GM23338 (cell line): ENCODE results near the gene AGAP1. TPM values are rescaled to one million over a fixed set of nuclear protein-coding genes. Genes with fewer than 3 reads are reported as not detected.

Source experiments
- ATAC-seq: fragments of 200-7000 bp; cut with Tn5 transposase; 3 replicates; pipeline ENCODE4 v1.9.1; 2020
- DNase-seq: peaks from one replicate; pipeline ENCODE4 v3.0.0-alpha.2; 2015; ENCODE audit warnings: low spot score
- H2AFZ ChIP-seq: fragments of 200-600 bp; sonication (generic); 2 replicates; pipeline ENCODE4 v1.8.0; 2016; ENCODE audit warnings: antibody characterized with exemption, mild to moderate bottlenecking, moderate library complexity
- H3F3A ChIP-seq: fragments of 200-600 bp; sonication (generic); replicated peaks from 2 replicates; pipeline ENCODE4 v1.8.0; 2017; ENCODE audit warnings: antibody characterized with exemption, mixed run types, low read depth
- H3K27ac ChIP-seq: fragments of 200-600 bp; sonication (generic); 2 replicates; pipeline ENCODE4 v1.6.1; 2016; ENCODE audit warnings: low read depth
- H3K27me3 ChIP-seq: fragments of 200-600 bp; sonication (generic); 2 replicates; pipeline ENCODE4 v1.8.0; 2016; ENCODE audit warnings: mild to moderate bottlenecking, mixed run types, moderate library complexity; ENCODE audit not compliant: insufficient read depth
- H3K36me3 ChIP-seq: fragments of 200-600 bp; sonication (generic); 2 replicates; pipeline ENCODE4 v1.8.0; 2016; ENCODE audit warnings: mild to moderate bottlenecking; ENCODE audit not compliant: insufficient read depth
- H3K4me1 ChIP-seq: fragments of 200-600 bp; sonication (generic); 2 replicates; pipeline ENCODE4 v1.8.0; 2016; ENCODE audit warnings: mild to moderate bottlenecking, moderate library complexity; ENCODE audit not compliant: insufficient read depth
- H3K4me2 ChIP-seq: fragments of 200-600 bp; sonication (generic); 2 replicates; pipeline ENCODE4 v1.7.1; 2017; ENCODE audit warnings: mixed run types
- H3K4me3 ChIP-seq: fragments of 200-600 bp; sonication (generic); 2 replicates; pipeline ENCODE4 v1.6.1; 2016; ENCODE audit warnings: mixed run types
- H3K79me2 ChIP-seq: fragments of 200-600 bp; sonication (generic); replicated peaks from 2 replicates; pipeline ENCODE4 v1.8.0; 2017; ENCODE audit warnings: mild to moderate bottlenecking; ENCODE audit not compliant: insufficient read depth
- H3K9me2 ChIP-seq: fragments of 200-600 bp; sonication (generic); 2 replicates; pipeline ENCODE4 v1.8.0; 2017; ENCODE audit not compliant: insufficient read depth
- H4K20me1 ChIP-seq: fragments of 200-600 bp; sonication (generic); replicated peaks from 2 replicates; pipeline ENCODE4 v1.8.0; 2017; ENCODE audit warnings: mild to moderate bottlenecking; ENCODE audit not compliant: insufficient read depth
- H3K27ac Mint-ChIP-seq: 2 replicates; pipeline ENCODE4 v1.8.0; 2020; ENCODE audit warnings: inconsistent platforms, mild to moderate bottlenecking, moderate library complexity, mixed read lengths
- H3K27me3 Mint-ChIP-seq: 3 replicates; pipeline ENCODE4 v1.8.0; 2022; ENCODE audit warnings: low read depth, mild to moderate bottlenecking, moderate library complexity, mixed read lengths, inconsistent platforms; ENCODE audit not compliant: insufficient read depth, poor library complexity
- H3K36me3 Mint-ChIP-seq: 3 replicates; pipeline ENCODE4 v1.8.0; 2021; ENCODE audit warnings: low read depth, mild to moderate bottlenecking, inconsistent platforms, moderate library complexity, mixed read lengths
- H3K4me1 Mint-ChIP-seq: 3 replicates; pipeline ENCODE4 v1.8.0; 2020; ENCODE audit warnings: mild to moderate bottlenecking, inconsistent platforms, mixed read lengths
- H3K4me3 Mint-ChIP-seq: 3 replicates; pipeline ENCODE4 v1.8.0; 2021; ENCODE audit warnings: moderate library complexity, mild to moderate bottlenecking, inconsistent platforms, mixed read lengths
- H3K9me3 Mint-ChIP-seq: 3 replicates; pipeline ENCODE4 v1.8.0; 2020; ENCODE audit warnings: moderate library complexity, mild to moderate bottlenecking, inconsistent platforms, mixed read lengths
- CREB1 ChIP-seq: fragments of 250-450 bp; sonication (Bioruptor Pico); IDR thresholded peaks from 2 replicates; pipeline ENCODE4 v1.5.0; 2020; ENCODE audit warnings: low read depth, mild to moderate bottlenecking, moderate library complexity
- CTCF ChIP-seq, 2 experiments: fragments of 200-600 bp in 1 of 2; sonication (generic) in 1 of 2; conservative IDR thresholded peaks; 2 replicates each; pipeline versions ENCODE4 v1.5.1 to v1.6.1; 2016 to 2017; ENCODE audit warnings: antibody characterized with exemption in 2 of 2, low read depth in 2 of 2, mild to moderate bottlenecking in 2 of 2, moderate library complexity in 1 of 2
- ETS1 ChIP-seq: IDR thresholded peaks from 2 replicates; pipeline ENCODE4 v1.6.1; 2016; ENCODE audit warnings: antibody characterized with exemption
- EZH2phosphoT487 ChIP-seq: fragments of 200-600 bp; sonication (generic); IDR thresholded peaks from one replicate; pipeline ENCODE4 v1.8.1; 2018; ENCODE audit warnings: antibody characterized with exemption; ENCODE audit not compliant: unreplicated experiment
- NANOG ChIP-seq: IDR thresholded peaks from 2 replicates; pipeline ENCODE4 v1.6.1; 2016; ENCODE audit warnings: antibody characterized with exemption, borderline replicate concordance
- STAT1 ChIP-seq: IDR thresholded peaks from one replicate; pipeline ENCODE4 v1.6.1; 2016; ENCODE audit warnings: antibody characterized with exemption; ENCODE audit not compliant: unreplicated experiment
- ZNF114 ChIP-seq: fragments of 250-450 bp; sonication (Bioruptor Pico); IDR thresholded peaks from 2 replicates; pipeline ENCODE4 v1.5.0; 2020; ENCODE audit warnings: mild to moderate bottlenecking, moderate library complexity
- ZNF331 ChIP-seq: fragments of 250-450 bp; sonication (Bioruptor Pico); IDR thresholded peaks from 2 replicates; pipeline ENCODE4 v1.5.0; 2020; ENCODE audit warnings: low read depth, mild to moderate bottlenecking, moderate library complexity
- polyA plus RNA-seq: library from polyadenylated mRNA; unstranded; fragments of >200 nt; fragmentation: Nextera tagmentation; extraction: Ambion mirVana; gene quantifications from 2 replicates; pipeline ENCODE4 v1.2.1, GENCODE V29; 2016
- total RNA-seq: library from RNA; depleted of rRNA; stranded (reverse); fragments of >200 nt; shearing (Covaris generic); gene quantifications from 2 replicates; pipeline ENCODE4 v1.2.3, GENCODE V29; 2014

Gene AGAP1
- total and polyA plus RNA-seq, 2 experiments from 2014 or later, result 13.3 to 27.9 TPM

GRCh38 chr2:235669983-235670962 is 176.4 kb downstream of the AGAP1 start:
- Mint-ChIP-seq H3K4me3 (peak overlapping the region; percentile 25; the same call in 1 of the 3 replicates), H3K4me1 (peaks cover 35% of the 10 kb centered on the region), H3K27ac (no peak overlapping the region), H3K9me3 (no peaks in the 10 kb centered on the region), H3K36me3 (no peaks in the 10 kb centered on the region; the same call in 2 of the 3 replicates), H3K27me3 (peaks cover 5% of the 10 kb centered on the region)
- Histone ChIP-seq H3K4me1 (peaks cover 46% of the 10 kb centered on the region), H2AFZ (no peak overlapping the region), H4K20me1 (peaks cover 29% of the 10 kb centered on the region), H3K27ac (no peak overlapping the region), H3K27me3 (peaks cover 27% of the 10 kb centered on the region), H3K4me3 (peak overlapping the region; percentile 66), H3K36me3 (no peaks in the 10 kb centered on the region), H3F3A (no peaks in the 10 kb centered on the region), H3K9me2 (no peaks in the 10 kb centered on the region), H3K4me2 (peak overlapping the region; percentile 84), H3K79me2 (peaks cover 57% of the 10 kb centered on the region)
- TF ChIP-seq NANOG, result no peak
- peak in 1 of 2 experiments; percentile 63; a peak in 2 of 4 replicates for TF ChIP-seq CTCF (conservative IDR thresholded peaks at IDR 0.05; ENCODE audit: low read depth in 2 of 2)
- peak; percentile 47 for ATAC-seq
- peak; percentile 83 for DNase-seq

GRCh38 chr2:235670974-235671787 is 177.3 kb downstream of the AGAP1 start:
- H3K4me2 ChIP-seq, result peak overlapping the region; percentile 84
- no peak overlapping the region for H2AFZ ChIP-seq
- Mint-ChIP-seq H3K36me3 (no peaks in the 10 kb centered on the region; the same call in 2 of the 3 replicates), H3K4me1 (peaks cover 34% of the 10 kb centered on the region), H3K9me3 (no peaks in the 10 kb centered on the region), H3K27me3 (peaks cover 5% of the 10 kb centered on the region), H3K4me3 (peak overlapping the region; percentile 73), H3K27ac (no peak overlapping the region)
- peaks cover 27% of the 10 kb centered on the region for H3K27me3 ChIP-seq
- DNase-seq, result peak; percentile 50
- H3K4me3 ChIP-seq, result peak overlapping the region; percentile 66
- H3F3A ChIP-seq, result no peaks in the 10 kb centered on the region
- ATAC-seq, result peak; percentile 6
- H3K79me2 ChIP-seq, result peaks cover 58% of the 10 kb centered on the region
- H3K27ac ChIP-seq, result no peak overlapping the region
- no peaks in the 10 kb centered on the region for H3K9me2 ChIP-seq
- H3K4me1 ChIP-seq, result peaks cover 37% of the 10 kb centered on the region
- peaks cover 36% of the 10 kb centered on the region for H4K20me1 ChIP-seq
- H3K36me3 ChIP-seq, result no peaks in the 10 kb centered on the region
- TF ChIP-seq CTCF (conservative IDR thresholded peaks at IDR 0.05; ENCODE audit: low read depth in 2 of 2) (no peak), ETS1 (no peak), CREB1 (CRISPR knock-in tag) (no peak), STAT1 (no peak), NANOG (no peak), EZH2phosphoT487 (no peak), ZNF114 (no peak), ZNF331 (CRISPR knock-in tag) (no peak)
